Measurements from ENCODE around the gene SYNDIG1. TPM values are rescaled to one million over a fixed set of nuclear protein-coding genes. Genes with fewer than 3 reads are reported as not detected.

The SYNDIG1 gene
- polyA plus RNA-seq, 1 of the 3 experiments (the other 2 are of a cell fraction): not detected

DNA sequence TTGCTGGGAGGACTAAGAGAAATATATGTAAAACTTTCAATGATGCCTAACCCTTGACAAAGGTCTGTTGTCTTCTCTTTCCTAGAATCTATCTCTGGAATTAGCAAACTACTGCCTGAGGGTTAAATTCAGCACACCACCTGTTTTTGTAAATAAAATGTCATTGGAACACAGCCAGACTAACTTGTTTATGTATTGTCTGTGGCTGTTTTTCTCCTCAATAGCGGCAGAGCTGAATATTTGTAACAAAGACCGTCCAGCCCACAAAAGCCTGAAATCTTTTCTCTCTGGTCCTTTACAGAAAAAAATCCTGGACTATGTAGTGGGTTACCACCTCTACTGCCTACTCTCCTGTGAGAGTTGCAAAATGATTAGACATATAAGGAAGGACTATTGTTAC lies 33.3 kb upstream of the SYNDIG1 start:
- Histone ChIP-seq H3K27me3 (ENCODE audit: insufficient read depth) (no peaks in the 10 kb centered on the region), H3K9ac (no peak overlapping the region), H3F3A (replicated peaks; ENCODE audit: insufficient read depth) (no peaks in the 10 kb centered on the region), H3K27ac (ENCODE audit: low read depth in 2 of 2, low read length in 1 of 2) (no peak overlapping the region), H3K36me3 (replicated peaks in 1 of 2; ENCODE audit: control insufficient read depth in 1 of 2, insufficient read depth in 2 of 2, low read length in 1 of 2) (no peaks in the 10 kb centered on the region), H3K4me3 (ENCODE audit: low read depth in 2 of 2, low read length in 1 of 2) (no peak overlapping the region), H2AFZ (ENCODE audit: low read depth) (no peak overlapping the region), H3K79me2 (ENCODE audit: insufficient read depth) (no peaks in the 10 kb centered on the region), H4K20me1 (ENCODE audit: insufficient read depth) (0 out of 2 replicates have a peak, but pooled peaks cover 2% of the 10 kb centered on the region), H3K4me1 (ENCODE audit: control insufficient read depth in 1 of 2, insufficient read depth in 2 of 2, low read depth in 1 of 2, low read length in 1 of 2) (no peaks in the 10 kb centered on the region), H3K9me3 (no peaks in the 10 kb centered on the region), H3K9me2 (no peaks in the 10 kb centered on the region), H3K4me2 (no peak overlapping the region)
- WGBS (ENCODE audit: low lambda C conversion rate): 8% methylated on average over 2 of the region's 2 CpGs
- ChIA-PET CTCF (no interaction called here), POLR2A (no interaction called here)
- TF ChIP-seq, protein P1, sequence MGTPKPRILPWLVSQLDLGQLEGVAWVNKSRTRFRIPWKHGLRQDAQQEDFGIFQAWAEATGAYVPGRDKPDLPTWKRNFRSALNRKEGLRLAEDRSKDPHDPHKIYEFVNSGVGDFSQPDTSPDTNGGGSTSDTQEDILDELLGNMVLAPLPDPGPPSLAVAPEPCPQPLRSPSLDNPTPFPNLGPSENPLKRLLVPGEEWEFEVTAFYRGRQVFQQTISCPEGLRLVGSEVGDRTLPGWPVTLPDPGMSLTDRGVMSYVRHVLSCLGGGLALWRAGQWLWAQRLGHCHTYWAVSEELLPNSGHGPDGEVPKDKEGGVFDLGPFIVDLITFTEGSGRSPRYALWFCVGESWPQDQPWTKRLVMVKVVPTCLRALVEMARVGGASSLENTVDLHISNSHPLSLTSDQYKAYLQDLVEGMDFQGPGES (IDR thresholded peaks at IDR 0.05; ENCODE audit: low read depth, low read length): no peak
- no peak for TF ChIP-seq GABPA (IDR thresholded peaks at IDR 0.05; ENCODE audit: low read depth)
- DNase-seq: no peak

DNA sequence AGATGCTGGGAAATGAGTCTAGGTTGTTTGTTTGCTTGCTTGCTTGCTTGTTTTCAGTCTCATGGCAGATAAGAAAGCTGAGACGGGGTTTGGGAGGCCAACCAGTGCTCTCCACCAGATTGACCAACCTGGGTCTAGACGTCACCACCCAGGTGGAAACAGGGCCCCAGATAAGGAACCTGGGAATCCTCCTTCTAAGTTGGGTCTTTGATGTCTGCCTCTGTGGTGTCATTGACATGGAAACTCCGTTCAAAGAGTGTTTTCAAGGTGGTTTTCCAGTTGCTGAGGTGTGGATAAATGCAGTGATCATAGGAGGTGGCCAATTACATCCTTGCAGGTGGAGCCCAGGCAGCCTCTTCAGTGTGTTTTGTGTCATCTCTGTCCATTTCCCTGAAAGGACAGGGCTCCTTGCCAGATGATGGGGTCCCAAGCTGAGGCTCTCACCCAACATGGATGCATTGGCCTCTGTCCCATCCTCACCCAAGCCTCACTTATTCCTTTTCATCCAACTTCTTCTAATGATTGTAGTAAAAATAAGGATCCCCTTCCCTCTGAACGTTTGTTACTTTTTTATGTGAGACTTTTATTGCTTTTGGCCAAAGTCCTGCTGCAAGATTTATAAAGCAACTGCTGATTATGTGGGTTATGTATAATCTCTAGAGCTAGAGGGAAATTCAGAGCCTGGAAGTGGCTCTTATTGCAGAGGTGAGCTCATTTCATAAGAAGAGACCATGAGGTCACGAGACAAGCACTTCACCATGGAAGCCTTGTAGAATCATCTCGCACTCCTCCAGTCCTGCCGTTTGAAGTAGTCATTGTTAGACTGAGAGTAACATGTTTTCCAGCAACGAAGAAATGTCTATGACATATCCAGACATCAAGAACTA lies 32.0 kb upstream of the SYNDIG1 start:
- ChIA-PET POLR2A (no interaction called here), CTCF (no interaction called here)
- no peaks in the 10 kb centered on the region for H3K36me3 ChIP-seq (replicated peaks in 1 of 2; ENCODE audit: control insufficient read depth in 1 of 2, insufficient read depth in 2 of 2, low read length in 1 of 2)
- H3F3A ChIP-seq (replicated peaks; ENCODE audit: insufficient read depth): no peaks in the 10 kb centered on the region
- DNase-seq: no peak
- no peaks in the 10 kb centered on the region for H3K79me2 ChIP-seq (ENCODE audit: insufficient read depth)
- H3K9me2 ChIP-seq: no peaks in the 10 kb centered on the region
- H3K27ac ChIP-seq (ENCODE audit: low read depth in 2 of 2, low read length in 1 of 2): no peak overlapping the region
- H3K9ac ChIP-seq: no peak overlapping the region
- WGBS (ENCODE audit: low lambda C conversion rate): 15% methylated on average over 8 of the region's 8 CpGs
- TF ChIP-seq RAD21 (IDR thresholded peaks at IDR 0.05; ENCODE audit: low read length): no peak
- TF ChIP-seq, protein P1 (IDR thresholded peaks at IDR 0.05; ENCODE audit: low read depth, low read length): no peak
- TF ChIP-seq, protein P2, sequence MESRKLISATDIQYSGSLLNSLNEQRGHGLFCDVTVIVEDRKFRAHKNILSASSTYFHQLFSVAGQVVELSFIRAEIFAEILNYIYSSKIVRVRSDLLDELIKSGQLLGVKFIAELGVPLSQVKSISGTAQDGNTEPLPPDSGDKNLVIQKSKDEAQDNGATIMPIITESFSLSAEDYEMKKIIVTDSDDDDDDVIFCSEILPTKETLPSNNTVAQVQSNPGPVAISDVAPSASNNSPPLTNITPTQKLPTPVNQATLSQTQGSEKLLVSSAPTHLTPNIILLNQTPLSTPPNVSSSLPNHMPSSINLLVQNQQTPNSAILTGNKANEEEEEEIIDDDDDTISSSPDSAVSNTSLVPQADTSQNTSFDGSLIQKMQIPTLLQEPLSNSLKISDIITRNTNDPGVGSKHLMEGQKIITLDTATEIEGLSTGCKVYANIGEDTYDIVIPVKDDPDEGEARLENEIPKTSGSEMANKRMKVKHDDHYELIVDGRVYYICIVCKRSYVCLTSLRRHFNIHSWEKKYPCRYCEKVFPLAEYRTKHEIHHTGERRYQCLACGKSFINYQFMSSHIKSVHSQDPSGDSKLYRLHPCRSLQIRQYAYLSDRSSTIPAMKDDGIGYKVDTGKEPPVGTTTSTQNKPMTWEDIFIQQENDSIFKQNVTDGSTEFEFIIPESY (IDR thresholded peaks at IDR 0.05; ENCODE audit: borderline replicate concordance, low read depth): no peak
- TF ChIP-seq FOXM1 (IDR thresholded peaks at IDR 0.05; ENCODE audit: low read depth): no peak
- no peak for TF ChIP-seq YY1 (IDR thresholded peaks at IDR 0.05; ENCODE audit: low read depth)
- no peak for TF ChIP-seq FOXJ3 (CRISPR knock-in tag; IDR thresholded peaks at IDR 0.05)
- no peak for TF ChIP-seq GABPA (IDR thresholded peaks at IDR 0.05; ENCODE audit: low read depth)
- H3K27me3 ChIP-seq (ENCODE audit: insufficient read depth): no peaks in the 10 kb centered on the region
- 0 out of 2 replicates have a peak, but pooled peaks cover 2% of the 10 kb centered on the region for H4K20me1 ChIP-seq (ENCODE audit: insufficient read depth)
- H3K4me3 ChIP-seq (ENCODE audit: low read depth in 2 of 2, low read length in 1 of 2): no peak overlapping the region
- H3K9me3 ChIP-seq: no peaks in the 10 kb centered on the region
- no peak overlapping the region for H2AFZ ChIP-seq (ENCODE audit: low read depth)
- no peak overlapping the region for H3K4me2 ChIP-seq
- H3K4me1 ChIP-seq (ENCODE audit: control insufficient read depth in 1 of 2, insufficient read depth in 2 of 2, low read depth in 1 of 2, low read length in 1 of 2): no peaks in the 10 kb centered on the region

Data from SK-N-SH (cell line).